Activated T-cell treated with anti-CD3 and anti-CD28 coated beads, Interleukin-2, amount 50 U/mL, for 48 hours (primary cell): ENCODE data around the gene LGSN.
"Not testable (repeated sequence)": the region's sequence is repeated elsewhere in the genome, so short reads cannot be mapped to it uniquely, and the experiment has no call there.

Experiments
- DNase-seq, 2 experiments: peaks; one replicate each; pipeline ENCODE4 v3.0.0-alpha.2; 2020

The LGSN gene

DNA sequence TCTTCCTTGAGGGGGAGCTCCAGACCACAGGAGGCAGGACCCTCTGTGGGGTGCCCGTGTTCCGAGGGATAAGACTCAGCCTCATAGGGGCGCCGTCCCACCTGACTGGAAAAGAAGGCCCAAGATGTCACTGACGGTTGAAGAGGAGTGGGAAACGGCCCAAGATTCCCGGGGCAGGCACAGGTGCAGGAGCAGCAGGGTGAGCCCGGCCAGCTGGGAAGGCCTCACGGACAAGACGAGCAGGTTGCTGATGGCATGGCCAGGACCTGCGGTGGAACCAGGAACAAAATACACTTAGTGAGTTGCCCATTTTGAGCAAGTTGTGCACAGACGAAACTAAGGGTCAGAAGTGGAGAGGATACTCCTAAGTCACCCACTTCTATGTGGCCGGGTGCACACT is 89.8 kb downstream of the LGSN start:
- not testable (repeated sequence) for DNase-seq

DNA sequence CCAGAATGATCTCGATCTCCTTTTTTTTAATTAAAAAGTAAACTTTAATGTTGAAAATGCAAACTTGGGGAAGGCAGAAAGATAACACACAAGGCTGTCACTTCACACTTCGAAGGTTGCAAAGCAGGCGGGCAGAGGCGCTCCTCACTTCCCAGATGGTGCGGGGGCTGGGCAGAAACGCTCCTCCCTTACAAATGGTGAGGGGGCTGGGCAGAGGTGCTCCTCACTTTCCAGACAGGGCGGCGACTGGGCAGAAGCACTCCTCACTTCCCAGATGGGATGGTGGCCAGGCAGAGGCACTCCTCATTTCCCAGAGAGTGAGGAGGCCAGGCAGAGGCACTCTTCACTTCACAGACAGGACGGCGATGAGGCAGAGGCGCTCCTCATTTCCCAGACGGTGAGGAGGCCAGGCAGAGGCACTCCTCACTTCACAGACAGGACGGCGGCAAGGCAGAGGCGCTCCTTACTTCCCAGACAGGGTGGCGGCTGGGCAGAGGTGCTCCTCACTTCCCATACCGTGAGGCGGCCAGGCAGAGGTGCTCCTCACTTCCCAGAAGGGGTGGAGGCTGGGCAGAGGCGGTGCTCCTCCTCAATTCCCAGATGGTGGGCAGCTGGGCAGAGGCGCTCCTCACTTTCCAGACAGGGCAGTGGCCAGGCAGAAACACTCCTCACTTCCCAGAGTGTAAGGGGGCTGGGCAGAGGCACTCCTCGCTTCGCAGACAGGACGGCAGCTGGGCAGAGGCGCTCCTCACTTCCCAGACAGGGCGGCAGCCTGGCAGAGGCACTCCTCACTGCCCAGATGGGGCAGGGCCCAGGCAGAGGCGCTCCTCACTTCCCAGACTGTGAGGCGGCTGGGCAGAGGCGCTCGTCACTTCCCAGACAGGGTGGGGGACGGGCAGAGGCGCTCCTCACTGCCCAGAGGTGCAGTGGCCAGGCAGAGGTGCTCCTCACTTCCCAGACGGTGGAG is 91.6 kb downstream of the LGSN start:
- not testable (repeated sequence) for DNase-seq

- not testable (repeated sequence) for DNase-seq
Observed at GRCh38 chr6:63225987-63226386, 93.8 kb downstream of the LGSN start.
